Measurements from ENCODE around the gene LINGO4.

Gene LINGO4

DNA sequence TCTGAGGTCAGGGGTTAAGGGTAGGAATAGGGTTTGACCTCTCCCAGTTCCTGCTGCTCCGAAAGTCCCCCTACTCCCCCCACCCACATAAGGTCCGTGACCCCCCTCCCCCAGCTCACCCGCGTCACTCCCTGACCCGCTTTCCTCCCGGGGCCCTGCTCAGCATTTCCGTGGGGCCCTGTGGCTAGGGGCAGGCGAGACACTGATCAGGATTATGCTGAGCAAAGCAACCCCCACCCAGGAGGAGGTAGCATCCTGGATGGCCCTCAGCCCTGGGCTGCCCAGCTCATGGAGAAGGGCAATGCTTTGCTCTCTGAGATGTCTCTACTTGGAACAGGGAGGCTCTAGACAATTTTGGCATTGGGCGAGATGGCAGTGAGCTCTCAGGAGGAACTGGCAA, 22.6 kb upstream of the LINGO4 start:
- H3K4me3 ChIP-seq (ENCODE audit: low read depth, low read length), result no peak overlapping the region
- TF ChIP-seq, protein P1, sequence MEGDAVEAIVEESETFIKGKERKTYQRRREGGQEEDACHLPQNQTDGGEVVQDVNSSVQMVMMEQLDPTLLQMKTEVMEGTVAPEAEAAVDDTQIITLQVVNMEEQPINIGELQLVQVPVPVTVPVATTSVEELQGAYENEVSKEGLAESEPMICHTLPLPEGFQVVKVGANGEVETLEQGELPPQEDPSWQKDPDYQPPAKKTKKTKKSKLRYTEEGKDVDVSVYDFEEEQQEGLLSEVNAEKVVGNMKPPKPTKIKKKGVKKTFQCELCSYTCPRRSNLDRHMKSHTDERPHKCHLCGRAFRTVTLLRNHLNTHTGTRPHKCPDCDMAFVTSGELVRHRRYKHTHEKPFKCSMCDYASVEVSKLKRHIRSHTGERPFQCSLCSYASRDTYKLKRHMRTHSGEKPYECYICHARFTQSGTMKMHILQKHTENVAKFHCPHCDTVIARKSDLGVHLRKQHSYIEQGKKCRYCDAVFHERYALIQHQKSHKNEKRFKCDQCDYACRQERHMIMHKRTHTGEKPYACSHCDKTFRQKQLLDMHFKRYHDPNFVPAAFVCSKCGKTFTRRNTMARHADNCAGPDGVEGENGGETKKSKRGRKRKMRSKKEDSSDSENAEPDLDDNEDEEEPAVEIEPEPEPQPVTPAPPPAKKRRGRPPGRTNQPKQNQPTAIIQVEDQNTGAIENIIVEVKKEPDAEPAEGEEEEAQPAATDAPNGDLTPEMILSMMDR (IDR thresholded peaks at IDR 0.05; ENCODE audit: low read depth, low read length), result no peak

DNA sequence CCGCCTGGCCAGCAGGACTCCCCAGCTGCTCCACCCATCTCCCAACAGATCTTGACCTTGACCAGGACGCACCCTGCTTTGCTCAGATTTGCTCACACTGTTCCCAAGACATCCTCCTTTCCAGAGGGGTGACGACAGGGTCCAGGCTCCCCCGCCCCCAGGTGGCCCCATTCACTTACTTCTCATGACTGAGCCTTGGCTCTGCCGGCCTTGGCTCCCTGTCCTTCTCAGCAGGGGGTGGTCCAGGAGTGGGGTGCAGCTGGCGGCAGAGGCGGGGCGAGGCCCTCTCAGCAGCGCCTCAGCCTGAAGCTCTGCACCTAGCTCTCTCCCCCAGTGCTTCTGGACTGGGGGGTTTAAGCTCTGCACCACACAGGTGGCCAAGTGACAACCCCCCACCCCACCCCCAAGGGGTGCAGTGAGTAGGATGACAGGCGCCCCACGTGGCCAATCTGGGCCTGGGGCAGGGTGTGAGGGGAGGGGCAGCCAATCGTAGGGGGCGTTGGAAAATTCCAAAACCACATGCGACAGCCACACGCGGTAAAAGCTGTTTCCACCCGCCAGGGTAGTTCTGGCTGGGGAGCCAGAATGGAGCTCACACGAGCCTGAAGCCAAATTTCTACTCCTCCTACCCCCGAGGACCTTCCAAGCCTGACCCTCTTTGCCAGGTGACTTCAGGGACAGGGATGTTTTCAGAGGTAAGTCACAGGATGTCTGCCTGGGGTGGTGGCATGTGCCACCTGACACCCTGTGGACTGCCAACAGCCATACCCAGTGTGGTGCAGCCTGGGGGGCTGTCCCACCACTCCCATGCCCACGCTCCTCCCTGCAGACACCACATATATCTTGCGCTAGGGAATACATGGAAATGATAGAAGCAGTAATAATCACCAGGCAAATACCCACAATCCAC, 20.8 kb upstream of the LINGO4 start:
- no peak overlapping the region for H3K4me3 ChIP-seq (ENCODE audit: low read depth, low read length)

DNA sequence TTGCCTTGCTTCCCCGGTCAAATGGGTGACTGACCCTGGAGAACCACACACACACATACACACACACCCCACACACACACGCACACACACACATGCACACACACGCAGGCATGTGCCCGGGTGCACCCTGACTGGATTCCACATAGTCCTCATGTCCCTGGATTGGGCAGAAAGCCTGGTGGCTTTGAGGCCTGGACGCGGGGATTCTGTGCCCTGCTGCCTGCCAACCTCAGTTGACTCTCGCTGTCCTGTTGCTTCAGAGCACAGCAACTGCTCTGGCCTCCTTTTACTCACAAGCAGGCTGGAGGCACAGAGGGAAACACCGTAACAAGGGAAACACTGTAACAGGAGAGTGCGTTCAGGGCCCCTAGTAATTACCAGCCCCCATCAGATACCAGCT, 20.0 kb upstream of the LINGO4 start:
- H3K4me3 ChIP-seq (ENCODE audit: low read depth, low read length), result no peak overlapping the region
- TF ChIP-seq, protein P1 (IDR thresholded peaks at IDR 0.05; ENCODE audit: low read depth, low read length), result no peak

More for the DNA sequence above, 20.8 kb upstream of the LINGO4 start:
- TF ChIP-seq, protein P1 (IDR thresholded peaks at IDR 0.05; ENCODE audit: low read depth, low read length), result no peak

DNA sequence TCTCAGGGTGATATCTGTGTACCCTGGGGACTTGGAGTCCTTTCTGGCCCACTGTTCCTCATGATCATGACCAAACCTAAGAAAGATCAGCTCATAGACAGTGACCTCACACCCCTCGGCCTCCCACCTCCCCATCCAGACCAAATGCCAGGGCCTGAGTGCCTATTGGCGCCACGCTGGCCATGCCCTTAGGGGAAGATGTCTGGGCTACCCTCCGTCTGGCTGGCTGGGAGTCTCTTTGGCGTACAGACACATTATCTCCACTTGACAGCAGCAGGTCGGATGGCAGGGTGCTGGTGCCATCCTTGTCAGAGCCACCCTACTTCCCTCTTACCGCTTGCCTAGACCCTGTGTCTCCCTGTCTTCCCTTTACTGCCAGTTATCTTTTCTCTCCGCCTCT, 18.0 kb upstream of the LINGO4 start:
- no peak overlapping the region for H3K4me3 ChIP-seq (ENCODE audit: low read depth, low read length)
- TF ChIP-seq, protein P1 (IDR thresholded peaks at IDR 0.05; ENCODE audit: low read depth, low read length), result no peak

DNA sequence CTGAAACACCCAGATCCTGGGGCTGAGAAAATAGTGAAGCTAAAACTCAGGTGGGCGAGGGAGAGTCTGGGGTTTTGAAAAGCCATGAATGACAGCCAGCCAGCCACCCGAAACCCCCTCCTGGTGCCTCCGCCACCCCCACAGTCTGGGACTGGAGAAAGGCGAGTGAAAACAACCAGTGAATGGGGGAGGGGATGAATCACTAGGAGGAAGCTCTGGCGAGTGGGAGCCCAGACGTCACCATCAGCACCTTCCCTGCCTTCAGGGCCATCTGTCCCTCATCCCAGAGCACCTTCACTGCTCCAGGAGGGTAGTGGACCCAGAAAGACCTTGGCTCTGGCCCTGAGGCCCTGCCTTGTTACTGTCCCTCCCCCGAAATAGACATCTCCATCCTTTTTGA, 17.2 kb upstream of the LINGO4 start:
- TF ChIP-seq, protein P1 (IDR thresholded peaks at IDR 0.05; ENCODE audit: low read depth, low read length), result no peak
- H3K4me3 ChIP-seq (ENCODE audit: low read depth, low read length), result no peak overlapping the region

DNA sequence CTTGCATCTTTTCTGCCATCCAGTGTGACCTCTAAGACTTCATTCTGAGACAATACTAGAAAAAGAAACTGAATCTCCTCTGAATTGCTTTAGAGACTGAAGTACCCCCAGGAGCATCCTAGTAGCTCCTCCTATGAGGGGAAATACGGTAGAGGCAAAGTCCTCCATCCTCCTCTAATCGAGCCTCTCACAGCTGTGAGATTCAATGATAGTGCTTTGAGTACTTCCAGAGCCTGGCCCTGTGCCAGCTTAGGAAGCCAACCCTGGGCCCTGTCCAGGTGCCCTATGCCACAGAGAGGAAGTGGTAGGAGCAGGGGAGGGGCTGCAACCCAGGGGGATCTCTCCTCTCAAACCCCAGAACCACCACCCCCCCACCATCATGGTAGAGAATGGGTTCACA, 15.7 kb upstream of the LINGO4 start:
- TF ChIP-seq, protein P1 (IDR thresholded peaks at IDR 0.05; ENCODE audit: low read depth, low read length), result no peak
- H3K4me3 ChIP-seq (ENCODE audit: low read depth, low read length), result no peak overlapping the region

DNA sequence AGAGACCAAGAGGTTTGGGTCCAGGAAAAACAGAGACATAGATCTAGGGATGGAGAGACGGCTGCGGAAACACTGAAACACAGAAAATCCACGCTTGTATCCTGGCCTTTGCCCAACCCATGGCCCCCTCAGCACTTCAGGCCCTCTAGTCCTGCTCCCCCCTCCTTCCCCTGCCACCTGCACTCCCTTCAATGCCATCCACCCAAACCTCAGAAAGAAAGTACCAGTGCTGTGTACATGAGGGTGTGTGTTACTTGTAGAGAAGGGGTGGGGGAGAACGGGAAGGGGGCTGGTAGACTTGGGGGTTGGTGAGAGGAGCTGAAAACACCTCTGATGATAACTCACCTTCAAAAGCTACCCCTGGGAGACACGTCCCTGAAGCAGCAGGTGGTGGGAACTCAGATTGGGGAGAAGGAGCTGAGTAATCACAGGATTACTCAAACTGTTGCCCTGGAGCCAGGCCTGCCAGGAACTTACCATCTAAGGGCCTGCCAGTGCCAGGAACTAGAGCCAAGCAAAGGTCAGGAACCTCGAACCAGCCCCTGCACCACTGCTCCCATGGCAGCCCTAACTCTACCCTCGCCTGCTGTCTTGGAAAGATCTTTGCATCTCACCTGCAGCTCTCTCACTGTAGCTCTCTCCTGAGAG, 14.9 kb upstream of the LINGO4 start:
- H3K4me3 ChIP-seq (ENCODE audit: low read depth, low read length), result no peak overlapping the region
- TF ChIP-seq, protein P1 (IDR thresholded peaks at IDR 0.05; ENCODE audit: low read depth, low read length), result no peak

All from WI38 (cell line).